Nephron progenitor cell (in vitro differentiated cells): ENCODE data around the gene BRSK1.

Source experiments
- DNase-seq: peaks from one replicate; pipeline ENCODE4 v3.0.0; 2021
- H3K27ac Mint-ChIP-seq: 2 replicates; pipeline ENCODE4 v1.8.0; 2021; ENCODE audit warnings: mild to moderate bottlenecking, moderate library complexity, mixed read lengths
- H3K27me3 Mint-ChIP-seq: 2 replicates; pipeline ENCODE4 v1.8.0; 2021; ENCODE audit warnings: mild to moderate bottlenecking, low read depth, mixed read lengths; ENCODE audit not compliant: poor library complexity
- H3K36me3 Mint-ChIP-seq: 2 replicates; pipeline ENCODE4 v1.8.0; 2021; ENCODE audit warnings: low read depth, mixed read lengths
- H3K4me1 Mint-ChIP-seq: 2 replicates; pipeline ENCODE4 v1.8.0; 2021; ENCODE audit warnings: mixed read lengths
- H3K4me3 Mint-ChIP-seq: 2 replicates; pipeline ENCODE4 v1.8.0; 2021; ENCODE audit warnings: mild to moderate bottlenecking, moderate library complexity, mixed read lengths
- H3K9me3 Mint-ChIP-seq: 2 replicates; pipeline ENCODE4 v1.8.0; 2021; ENCODE audit warnings: mild to moderate bottlenecking, moderate library complexity, mixed read lengths
- CTCF ChIP-seq: fragments of 200-600 bp; sonication (generic); IDR thresholded peaks from 2 replicates; pipeline ENCODE4 v1.5.0; 2021; ENCODE audit warnings: antibody characterized with exemption

The BRSK1 gene

GRCh38 chr19:55339105-55339888 lies 55.5 kb downstream of the BRSK1 start, which contains the start of gene KMT5C:
TSS of gene KMT5C (plus strand) at chr19:55339876. CDS start at chr19:55341937, 2,061 bp downstream.
- Mint-ChIP-seq H3K9me3 (no peaks in the 10 kb centered on the region), H3K36me3 (peaks cover 20% of the 10 kb centered on the region), H3K4me3 (peak within 1 kb of the TSS; percentile 96), H3K27me3 (peaks cover 8% of the 10 kb centered on the region), H3K4me1 (peaks cover 20% of the 10 kb centered on the region), H3K27ac (peak within 1 kb of the TSS; percentile 100)
- peak; percentile 100 for DNase-seq
- no peak for TF ChIP-seq CTCF

- H3K27me3 Mint-ChIP-seq: peaks cover 8% of the 10 kb centered on the region
- H3K4me3 Mint-ChIP-seq: peak overlapping the region; percentile 96
- peaks cover 26% of the 10 kb centered on the region for H3K4me1 Mint-ChIP-seq
- peaks cover 24% of the 10 kb centered on the region for H3K36me3 Mint-ChIP-seq
- no peaks in the 10 kb centered on the region for H3K9me3 Mint-ChIP-seq
- peak overlapping the region; percentile 100 for H3K27ac Mint-ChIP-seq
- TF ChIP-seq CTCF: no peak
- no peak for DNase-seq
Measured at GRCh38 chr19:55339889-55340783, 56.3 kb downstream of the BRSK1 start.

- peak; percentile 47 for DNase-seq
- Mint-ChIP-seq H3K9me3 (no peaks in the 10 kb centered on the region), H3K4me1 (peaks cover 32% of the 10 kb centered on the region), H3K36me3 (peaks cover 29% of the 10 kb centered on the region), H3K27ac (peak overlapping the region; percentile 71), H3K4me3 (peak overlapping the region; percentile 96), H3K27me3 (peaks cover 8% of the 10 kb centered on the region)
- TF ChIP-seq CTCF: no peak
Measured at GRCh38 chr19:55340784-55341147, 57.0 kb downstream of the BRSK1 start.

GRCh38 chr19:55341171-55341588 lies 57.4 kb downstream of the BRSK1 start:
- H3K4me1 Mint-ChIP-seq: peaks cover 34% of the 10 kb centered on the region
- H3K9me3 Mint-ChIP-seq: no peaks in the 10 kb centered on the region
- peak overlapping the region; percentile 96 for H3K4me3 Mint-ChIP-seq
- H3K27ac Mint-ChIP-seq: no peak overlapping the region
- H3K36me3 Mint-ChIP-seq: peaks cover 29% of the 10 kb centered on the region
- peak; percentile 83 for DNase-seq
- H3K27me3 Mint-ChIP-seq: peaks cover 8% of the 10 kb centered on the region
- no peak for TF ChIP-seq CTCF

GRCh38 chr19:55341595-55342531 lies 58.1 kb downstream of the BRSK1 start:
- DNase-seq: no peak
- peaks cover 34% of the 10 kb centered on the region for H3K4me1 Mint-ChIP-seq
- no peaks in the 10 kb centered on the region for H3K9me3 Mint-ChIP-seq
- peaks cover 8% of the 10 kb centered on the region for H3K27me3 Mint-ChIP-seq
- peak overlapping the region; percentile 96 for H3K4me3 Mint-ChIP-seq
- TF ChIP-seq CTCF: no peak
- no peak overlapping the region for H3K27ac Mint-ChIP-seq
- H3K36me3 Mint-ChIP-seq: peaks cover 29% of the 10 kb centered on the region
